HG02571 (cell line): ENCODE data around the gene ERC2.

Experiments
- ATAC-seq: cut with Tn5 transposase; IDR thresholded peaks from one replicate; pipeline ENCODE4 v1.9.1; 2021; ENCODE audit warnings: mild to moderate bottlenecking, moderate library complexity; ENCODE audit not compliant: unreplicated experiment

ERC2 gene

GRCh38 chr3:56321383-56321782, 146.9 kb downstream of the ERC2 start:
- ATAC-seq = no peak

- no peak for ATAC-seq
Measured at GRCh38 chr3:56320883-56321282, 147.4 kb downstream of the ERC2 start.

- ATAC-seq = no peak
Measured at GRCh38 chr3:56318891-56319290, 149.4 kb downstream of the ERC2 start.

GRCh38 chr3:56316944-56317343, 151.3 kb downstream of the ERC2 start:
- no peak for ATAC-seq

- no peak for ATAC-seq
Measured at GRCh38 chr3:56314842-56315241, 153.4 kb downstream of the ERC2 start.

GRCh38 chr3:56309465-56309864, 158.8 kb downstream of the ERC2 start:
- no peak for ATAC-seq

- ATAC-seq = no peak
Measured at GRCh38 chr3:56308471-56308870, 159.8 kb downstream of the ERC2 start.

GRCh38 chr3:56304069-56304468, 164.2 kb downstream of the ERC2 start:
- no peak for ATAC-seq

GRCh38 chr3:56303487-56303886, 164.8 kb downstream of the ERC2 start:
- ATAC-seq = no peak

- ATAC-seq = no peak
Measured at GRCh38 chr3:56302417-56302816, 165.8 kb downstream of the ERC2 start.

- no peak for ATAC-seq
Measured at GRCh38 chr3:56297281-56297840, 170.9 kb downstream of the ERC2 start.

- ATAC-seq = no peak
Measured at GRCh38 chr3:56296361-56296760, 171.9 kb downstream of the ERC2 start.

GRCh38 chr3:56295161-56295560, 173.1 kb downstream of the ERC2 start:
- ATAC-seq = no peak

GRCh38 chr3:56294286-56294685, 174.0 kb downstream of the ERC2 start:
- ATAC-seq = no peak

- no peak for ATAC-seq
Measured at GRCh38 chr3:56291953-56292352, 176.3 kb downstream of the ERC2 start.

- no peak for ATAC-seq
Measured at GRCh38 chr3:56291244-56291680, 177.0 kb downstream of the ERC2 start.

- ATAC-seq = no peak
Measured at GRCh38 chr3:56290374-56290773, 177.9 kb downstream of the ERC2 start.

GRCh38 chr3:56288258-56288657, 180.0 kb downstream of the ERC2 start:
- no peak for ATAC-seq

GRCh38 chr3:56282341-56282740, 185.9 kb downstream of the ERC2 start:
- ATAC-seq = no peak

GRCh38 chr3:56277236-56277635, 191.0 kb downstream of the ERC2 start:
- no peak for ATAC-seq

- ATAC-seq = no peak
Measured at GRCh38 chr3:56275120-56275519, 193.1 kb downstream of the ERC2 start.

GRCh38 chr3:56269755-56270535, 198.3 kb downstream of the ERC2 start:
- no peak for ATAC-seq
